Left lung (tissue), 10 donors: ENCODE results near the gene GLI3. TPM values are rescaled to one million over a fixed set of nuclear protein-coding genes. Genes with fewer than 3 reads are reported as not detected.
A peak's percentile ranks its signal among the peaks of the same experiment; 100 is the strongest.

Experiments used
- ATAC-seq: fragments of 200-7000 bp; cut with Tn5 transposase; one replicate; pipeline ENCODE4 v1.9.1; 2020; ENCODE audit warnings: moderate library complexity
- DNase-seq, 4 donors: peaks; one replicate each; pipeline ENCODE4 v3.0.0-alpha.2; 2013 to 2020
- H3K27ac ChIP-seq, 2 donors: fragments of 200-600 bp; sonication (generic) in 1 of 2; one replicate each; pipeline versions ENCODE4 v1.5.0 to v1.8.0; 2020 to 2021
- H3K27me3 ChIP-seq, 2 donors: fragments of 200-600 bp; sonication (generic) in 1 of 2; one replicate each; pipeline versions ENCODE4 v1.5.0 to v1.8.0; 2020 to 2021
- H3K36me3 ChIP-seq, 2 donors: fragments of 200-600 bp; sonication (generic) in 1 of 2; one replicate each; pipeline versions ENCODE4 v1.5.0 to v1.8.0; 2020 to 2021
- H3K4me1 ChIP-seq, 2 donors: fragments of 200-600 bp; one replicate each; pipeline ENCODE4 v1.8.0; 2021
- H3K4me3 ChIP-seq, 2 donors: fragments of 200-600 bp; sonication (generic) in 1 of 2; one replicate each; pipeline versions ENCODE4 v1.5.0 to v1.8.0; 2020 to 2021; ENCODE audit warnings: mild to moderate bottlenecking in 1 of 2
- H3K9me3 ChIP-seq, 2 donors: fragments of 200-600 bp; sonication (generic) in 1 of 2; one replicate each; pipeline versions ENCODE4 v1.5.0 to v1.8.0; 2020 to 2021
- intact Hi-C, 2 donors: fragments of 100-400 bp; cut with DNase I; formaldehyde crosslinking; loops; one replicate each; pipeline versions ENCODE4 v1.11.2 to v1.14.2; 2022
- polyA plus RNA-seq, 6 donors: library from polyadenylated mRNA; unstranded; fragments of 120-200 nt; gene quantifications; one replicate each; pipeline ENCODE4 v1.2.1, GENCODE V29; 2013; ENCODE audit not compliant: insufficient read length in 6 of 6
- total RNA-seq, 2 donors: library from RNA; stranded (reverse); fragmentation: NEBNext Ultra II Directional; extraction: Animal tissue kit (Norgen Biotek cat#: 25700); gene quantifications; one replicate each; pipeline ENCODE4 v1.2.1, GENCODE V29; 2021
- TF ChIP-seq, protein P1 (sequence below), 2 donors: fragments of 200-600 bp; sonication (generic) in 1 of 2; IDR thresholded peaks; one replicate each; pipeline versions ENCODE4 v1.5.0 to v1.8.0; 2021; ENCODE audit warnings: antibody characterized with exemption in 2 of 2
- donor health status: DM: no; HTN: yes; CAD: no.
- donor health status: DM: no; HTN: no; CAD: no.

Gene GLI3
- total and polyA plus RNA-seq, 8 donors = 20.3 to 38.0 (median 31.3) TPM

DNA sequence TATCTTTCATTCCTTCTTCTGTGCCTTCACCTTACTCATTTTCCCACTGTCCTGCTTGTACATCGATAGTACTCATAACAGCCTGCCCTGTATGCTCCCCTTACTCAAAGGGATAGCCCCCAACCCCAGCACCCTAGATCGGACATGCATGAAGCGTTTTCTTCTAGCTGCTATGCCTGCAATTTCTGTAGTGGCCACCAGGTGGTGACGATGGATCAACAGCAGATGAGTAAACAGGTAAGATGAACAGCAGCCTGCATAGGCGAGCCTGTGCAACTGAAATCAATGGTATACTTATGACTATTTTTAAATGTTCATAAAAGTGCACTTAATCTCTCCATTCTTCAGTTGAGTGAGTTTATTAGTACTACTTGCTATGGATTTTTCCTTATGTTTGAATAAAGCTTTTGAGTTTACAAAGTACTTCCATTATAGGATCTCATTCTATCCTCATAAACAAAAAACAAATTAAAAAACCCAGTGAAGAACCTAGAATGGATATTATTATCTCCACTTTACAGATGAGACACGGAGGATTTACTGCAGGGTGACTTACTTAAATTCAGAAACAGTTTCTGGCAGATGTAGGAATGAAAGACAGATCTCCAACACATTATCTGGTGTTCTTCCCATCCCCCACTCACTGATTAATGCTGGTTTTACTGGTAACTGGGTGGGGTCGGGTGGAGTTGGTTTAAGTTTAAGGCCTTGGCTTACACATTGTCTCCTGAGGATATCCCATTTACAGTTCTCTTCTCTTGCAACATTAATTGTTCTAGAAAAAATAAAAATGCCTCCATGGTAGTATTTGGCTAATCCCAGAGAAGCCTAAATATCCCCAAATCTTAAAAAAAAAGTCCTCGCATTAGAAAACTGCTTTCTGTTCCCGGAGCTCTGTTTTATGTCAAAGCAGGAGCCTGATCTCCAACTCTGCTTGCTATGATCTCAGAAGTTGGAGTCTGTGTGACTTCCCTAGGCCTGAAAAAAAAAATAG is 222.1 kb downstream of the GLI3 start:
- intact Hi-C loops = no loop called here
- H3K4me3 ChIP-seq = no peak overlapping the region
- H3K4me1 ChIP-seq = no peaks in the 10 kb centered on the region
- DNase-seq (no peak), ATAC-seq (peak; percentile 80)
- H3K27ac ChIP-seq = no peak overlapping the region
- H3K9me3 ChIP-seq = peaks cover 0 to 13% of the 10 kb centered on the region in 2 donors
- no peaks in the 10 kb centered on the region for H3K27me3 ChIP-seq
- H3K36me3 ChIP-seq = no peaks in the 10 kb centered on the region
- TF ChIP-seq, protein P1, sequence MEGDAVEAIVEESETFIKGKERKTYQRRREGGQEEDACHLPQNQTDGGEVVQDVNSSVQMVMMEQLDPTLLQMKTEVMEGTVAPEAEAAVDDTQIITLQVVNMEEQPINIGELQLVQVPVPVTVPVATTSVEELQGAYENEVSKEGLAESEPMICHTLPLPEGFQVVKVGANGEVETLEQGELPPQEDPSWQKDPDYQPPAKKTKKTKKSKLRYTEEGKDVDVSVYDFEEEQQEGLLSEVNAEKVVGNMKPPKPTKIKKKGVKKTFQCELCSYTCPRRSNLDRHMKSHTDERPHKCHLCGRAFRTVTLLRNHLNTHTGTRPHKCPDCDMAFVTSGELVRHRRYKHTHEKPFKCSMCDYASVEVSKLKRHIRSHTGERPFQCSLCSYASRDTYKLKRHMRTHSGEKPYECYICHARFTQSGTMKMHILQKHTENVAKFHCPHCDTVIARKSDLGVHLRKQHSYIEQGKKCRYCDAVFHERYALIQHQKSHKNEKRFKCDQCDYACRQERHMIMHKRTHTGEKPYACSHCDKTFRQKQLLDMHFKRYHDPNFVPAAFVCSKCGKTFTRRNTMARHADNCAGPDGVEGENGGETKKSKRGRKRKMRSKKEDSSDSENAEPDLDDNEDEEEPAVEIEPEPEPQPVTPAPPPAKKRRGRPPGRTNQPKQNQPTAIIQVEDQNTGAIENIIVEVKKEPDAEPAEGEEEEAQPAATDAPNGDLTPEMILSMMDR (IDR thresholded peaks at IDR 0.05) = peak; percentile 59 to 70

DNA sequence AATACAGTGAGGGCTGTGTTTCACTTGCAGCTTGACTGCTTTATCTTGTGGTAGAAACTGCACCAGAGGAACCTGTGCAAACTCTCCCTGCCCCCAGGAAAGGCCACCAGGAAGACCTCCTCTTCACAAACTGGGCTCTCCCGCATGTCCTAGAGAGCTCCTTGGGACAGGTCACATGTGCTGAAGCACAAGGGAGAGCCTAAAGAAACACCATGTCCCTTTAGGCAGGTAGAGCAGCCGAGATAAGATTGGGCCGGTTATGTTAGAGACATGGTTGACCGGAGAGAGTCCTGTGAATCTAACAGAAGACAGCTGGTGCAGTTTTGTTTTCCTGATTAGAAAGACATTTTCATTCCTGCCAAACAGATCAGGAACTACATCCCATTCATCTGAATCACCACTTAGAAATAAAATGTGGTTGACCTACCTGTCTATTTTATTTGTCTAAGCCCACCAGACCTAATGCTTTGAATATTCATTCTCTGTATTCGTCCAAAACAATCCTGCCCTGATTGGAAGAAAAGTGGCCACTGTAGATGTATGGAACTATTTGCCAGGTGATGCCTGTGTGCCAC is 224.1 kb downstream of the GLI3 start:
- DNase-seq (no peak), ATAC-seq (no peak)
- Histone ChIP-seq H3K4me1 (no peaks in the 10 kb centered on the region), H3K27me3 (no peaks in the 10 kb centered on the region), H3K4me3 (no peak overlapping the region), H3K27ac (no peak overlapping the region), H3K36me3 (no peaks in the 10 kb centered on the region), H3K9me3 (peaks cover 0 to 13% of the 10 kb centered on the region in 2 donors)
- TF ChIP-seq, protein P1 (IDR thresholded peaks at IDR 0.05) = no peak
- intact Hi-C loops = no loop called here

DNA sequence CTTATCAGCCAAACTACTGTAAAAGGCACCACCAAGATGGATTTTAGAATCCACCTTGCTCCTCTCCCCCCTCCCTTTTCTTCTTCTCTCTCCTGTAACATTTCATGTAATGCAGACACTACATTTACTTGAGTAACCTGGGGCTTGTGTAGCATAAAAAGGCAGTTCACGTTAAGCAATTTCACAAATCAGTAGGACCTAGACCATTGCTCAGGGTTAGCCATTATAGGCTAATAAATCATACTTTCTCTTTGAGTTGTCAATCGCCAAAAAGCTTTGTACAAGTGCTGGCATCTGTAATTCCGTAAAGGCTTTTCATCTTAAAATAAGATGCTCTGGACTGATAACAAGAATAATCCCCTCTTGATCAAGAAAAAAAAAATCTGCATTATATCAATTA is 224.7 kb downstream of the GLI3 start:
- DNase-seq = no peak
- Histone ChIP-seq H3K27ac (no peak overlapping the region), H3K36me3 (no peaks in the 10 kb centered on the region), H3K4me1 (no peaks in the 10 kb centered on the region), H3K9me3 (peaks cover 0 to 13% of the 10 kb centered on the region in 2 donors), H3K27me3 (no peaks in the 10 kb centered on the region), H3K4me3 (no peak overlapping the region)
- intact Hi-C loops = no loop called here
- ATAC-seq = no peak
- TF ChIP-seq, protein P1 (IDR thresholded peaks at IDR 0.05) = no peak

DNA sequence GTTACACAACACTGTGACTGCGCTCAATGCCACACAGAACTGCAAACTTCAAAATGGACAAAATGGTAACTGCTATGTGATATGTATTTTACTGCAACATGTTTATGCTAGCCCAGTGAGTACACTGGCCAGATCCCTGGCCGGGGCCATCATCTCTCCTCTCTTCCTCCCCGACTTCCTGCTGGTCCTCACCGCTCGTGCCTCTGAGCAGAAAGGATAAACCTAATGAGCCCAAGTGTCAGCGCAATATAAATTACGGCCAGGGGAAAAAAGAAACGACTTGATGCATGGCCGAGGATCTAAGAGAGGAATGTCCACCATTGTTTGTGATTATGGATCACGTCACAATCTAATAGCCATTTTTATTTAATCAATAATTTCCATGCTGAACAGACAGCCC is 225.2 kb downstream of the GLI3 start:
- TF ChIP-seq, protein P1 (IDR thresholded peaks at IDR 0.05) = no peak
- ATAC-seq (no peak), DNase-seq (no peak)
- Histone ChIP-seq H3K27ac (no peak overlapping the region), H3K4me3 (no peak overlapping the region), H3K27me3 (no peaks in the 10 kb centered on the region), H3K36me3 (no peaks in the 10 kb centered on the region), H3K9me3 (peaks cover 0 to 13% of the 10 kb centered on the region in 2 donors), H3K4me1 (no peaks in the 10 kb centered on the region)
- intact Hi-C loops = no loop called here

DNA sequence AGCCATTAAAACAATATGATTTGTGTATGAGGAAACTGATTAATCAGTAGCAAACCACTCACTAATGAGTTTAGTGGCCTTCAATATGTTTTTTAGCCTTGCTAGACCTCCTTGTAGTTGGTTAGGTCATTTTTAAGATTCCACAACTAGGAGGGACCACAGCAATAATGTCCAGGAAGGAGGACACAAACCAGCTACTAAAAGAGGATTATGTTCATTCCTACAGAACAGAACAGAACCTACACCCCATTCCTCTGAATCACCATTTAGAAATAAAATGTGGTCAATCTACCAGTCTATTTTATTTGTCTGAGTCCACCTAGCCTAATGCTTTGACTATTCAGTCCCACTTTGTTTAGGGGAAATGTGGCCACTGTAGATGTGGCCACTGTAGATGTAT is 226.3 kb downstream of the GLI3 start:
- DNase-seq (no peak), ATAC-seq (no peak)
- no peaks in the 10 kb centered on the region for H3K36me3 ChIP-seq
- H3K4me1 ChIP-seq = no peaks in the 10 kb centered on the region
- H3K9me3 ChIP-seq = peaks cover 0 to 13% of the 10 kb centered on the region in 2 donors
- no peaks in the 10 kb centered on the region for H3K27me3 ChIP-seq
- H3K4me3 ChIP-seq = no peak overlapping the region
- intact Hi-C loops = no loop called here
- H3K27ac ChIP-seq = no peak overlapping the region
- TF ChIP-seq, protein P1 (IDR thresholded peaks at IDR 0.05) = no peak
